ENCODE results near the gene ZNF600. TPM values are rescaled to one million over a fixed set of nuclear protein-coding genes. Genes with fewer than 3 reads are reported as not detected.
A peak's percentile ranks its signal among the peaks of the same experiment; 100 is the strongest.
"Not testable (repeated sequence)": the region's sequence is repeated elsewhere in the genome, so short reads cannot be mapped to it uniquely, and the experiment has no call there.

Gene ZNF600
- polyA plus RNA-seq, 1 of the 3 experiments (the other 2 are of a cell fraction) = 9.9 TPM

DNA sequence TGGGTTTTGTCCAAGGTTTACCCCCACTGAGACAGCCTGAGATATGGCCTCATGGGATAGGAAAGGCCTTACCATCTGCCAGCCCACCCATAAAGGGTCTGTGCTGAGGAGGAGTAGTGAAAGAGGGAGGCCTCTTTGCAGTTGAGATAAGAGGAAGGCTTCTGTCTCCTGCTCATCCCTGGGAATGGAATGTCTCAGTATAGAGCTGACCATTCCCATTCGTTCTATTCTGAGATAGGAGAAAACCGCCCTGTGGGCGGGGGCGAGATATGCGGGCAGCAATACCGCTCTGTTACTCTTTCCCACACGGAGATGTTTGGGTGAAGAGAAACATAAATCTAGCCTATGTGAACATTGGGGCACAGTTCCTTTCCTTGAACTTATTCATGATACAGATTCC is 45.2 kb downstream of the ZNF600 start:
- 64% methylated on average over 6 of the region's 7 CpGs for WGBS (ENCODE audit: low lambda C conversion rate)
- H3K4me2 ChIP-seq; H4K20me1 ChIP-seq (ENCODE audit: insufficient read depth); H3K27ac ChIP-seq (ENCODE audit: low read depth in 2 of 2, low read length in 1 of 2); DNase-seq; H3K9me3 ChIP-seq; POLR2A ChIA-PET; H3K9ac ChIP-seq; H3K4me1 ChIP-seq (ENCODE audit: control insufficient read depth in 1 of 2, insufficient read depth in 2 of 2, low read depth in 1 of 2, low read length in 1 of 2); H3F3A ChIP-seq (replicated peaks; ENCODE audit: insufficient read depth); H3K79me2 ChIP-seq (ENCODE audit: insufficient read depth); H3K4me3 ChIP-seq (ENCODE audit: low read depth in 2 of 2, low read length in 1 of 2); H3K36me3 ChIP-seq (replicated peaks in 1 of 2; ENCODE audit: control insufficient read depth in 1 of 2, insufficient read depth in 2 of 2, low read length in 1 of 2); H3K9me2 ChIP-seq; H3K27me3 ChIP-seq (ENCODE audit: insufficient read depth); H2AFZ ChIP-seq (ENCODE audit: low read depth); CTCF ChIA-PET: not testable (repeated sequence)

GRCh38 chr19:52739576-52739975 is 47.0 kb downstream of the ZNF600 start:
- H3K27me3 ChIP-seq (ENCODE audit: insufficient read depth) = no peaks in the 10 kb centered on the region
- no peak overlapping the region for H3K4me2 ChIP-seq
- ChIA-PET POLR2A (no interaction called here), CTCF (no interaction called here)
- H3K9me3 ChIP-seq = no peaks in the 10 kb centered on the region
- H3K9me2 ChIP-seq = no peaks in the 10 kb centered on the region
- H3K27ac ChIP-seq (ENCODE audit: low read depth in 2 of 2, low read length in 1 of 2) = no peak overlapping the region
- no peaks in the 10 kb centered on the region for H3K36me3 ChIP-seq (replicated peaks in 1 of 2; ENCODE audit: control insufficient read depth in 1 of 2, insufficient read depth in 2 of 2, low read length in 1 of 2)
- H4K20me1 ChIP-seq (ENCODE audit: insufficient read depth) = no peaks in the 10 kb centered on the region
- WGBS (ENCODE audit: low lambda C conversion rate) = 72% methylated on average over 14 of the region's 14 CpGs
- H3K79me2 ChIP-seq (ENCODE audit: insufficient read depth) = peaks cover under 1% of the 10 kb centered on the region; the same call in 1 of the 2 replicates
- H3K9ac ChIP-seq = no peak overlapping the region
- no peak overlapping the region for H2AFZ ChIP-seq (ENCODE audit: low read depth)
- no peak overlapping the region for H3K4me3 ChIP-seq (ENCODE audit: low read depth in 2 of 2, low read length in 1 of 2)
- DNase-seq = no peak
- no peak for TF ChIP-seq POLR2AphosphoS5 (IDR thresholded peaks at IDR 0.05; ENCODE audit: low read depth, low read length)
- no peak for TF ChIP-seq GABPA (IDR thresholded peaks at IDR 0.05; ENCODE audit: low read depth)
- no peaks in the 10 kb centered on the region for H3F3A ChIP-seq (replicated peaks; ENCODE audit: insufficient read depth)
- peaks cover 0 to 3% of the 10 kb centered on the region in 2 experiments; a peak in 1 of 4 replicates for H3K4me1 ChIP-seq (ENCODE audit: control insufficient read depth in 1 of 2, insufficient read depth in 2 of 2, low read depth in 1 of 2, low read length in 1 of 2)

DNA sequence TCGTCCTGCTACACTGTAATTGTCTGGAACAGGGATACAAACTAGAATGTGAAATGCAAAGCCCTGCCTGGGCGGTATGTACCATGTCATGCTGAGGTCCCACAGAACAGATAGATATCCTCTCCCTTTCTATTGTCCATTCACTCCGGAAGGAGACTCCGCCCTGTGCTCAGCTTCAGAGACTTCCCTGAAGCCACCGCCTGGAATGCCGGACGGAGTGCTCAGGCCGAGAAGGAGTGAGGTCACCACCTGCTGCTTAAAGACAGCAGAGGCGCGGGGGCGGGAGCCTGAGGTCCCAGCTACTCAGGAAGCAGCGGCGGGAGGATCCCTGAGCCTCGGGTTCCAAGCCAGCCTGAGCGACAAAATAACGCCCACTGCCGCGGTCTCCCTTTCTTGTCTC is 50.9 kb downstream of the ZNF600 start:
- no peaks in the 10 kb centered on the region for H4K20me1 ChIP-seq (ENCODE audit: insufficient read depth)
- H3F3A ChIP-seq (replicated peaks; ENCODE audit: insufficient read depth) = no peaks in the 10 kb centered on the region
- no peak for TF ChIP-seq JUND (IDR thresholded peaks at IDR 0.05)
- TF ChIP-seq USF1 (IDR thresholded peaks at IDR 0.05; ENCODE audit: borderline replicate concordance, low read depth) = no peak
- TF ChIP-seq SMC3 (IDR thresholded peaks at IDR 0.05; ENCODE audit: low read depth, low read length) = no peak
- TF ChIP-seq EZH2phosphoT487 (IDR thresholded peaks at IDR 0.05; ENCODE audit: borderline replicate concordance, low read depth) = no peak
- peak overlapping the region; percentile 98; the same call in 1 of the 2 replicates for H2AFZ ChIP-seq (ENCODE audit: low read depth)
- no peaks in the 10 kb centered on the region for H3K9me2 ChIP-seq
- no peak overlapping the region; a peak in 2 of 4 replicates for H3K27ac ChIP-seq (ENCODE audit: low read depth in 2 of 2, low read length in 1 of 2)
- no peaks in the 10 kb centered on the region for H3K36me3 ChIP-seq (replicated peaks in 1 of 2; ENCODE audit: control insufficient read depth in 1 of 2, insufficient read depth in 2 of 2, low read length in 1 of 2)
- H3K4me3 ChIP-seq (ENCODE audit: low read depth in 2 of 2, low read length in 1 of 2) = no peak overlapping the region
- no peaks in the 10 kb centered on the region for H3K27me3 ChIP-seq (ENCODE audit: insufficient read depth)
- H3K4me2 ChIP-seq = no peak overlapping the region
- peaks cover 0 to 3% of the 10 kb centered on the region in 2 experiments; a peak in 1 of 4 replicates for H3K4me1 ChIP-seq (ENCODE audit: control insufficient read depth in 1 of 2, insufficient read depth in 2 of 2, low read depth in 1 of 2, low read length in 1 of 2)
- DNase-seq = no peak
- peaks cover 14% of the 10 kb centered on the region; the same call in 1 of the 2 replicates for H3K79me2 ChIP-seq (ENCODE audit: insufficient read depth)
- CTCF ChIA-PET = interaction anchor here (0.9 kb wide), 1 partner anchor 16 kb away, joined by 3 read pairs; no protein-coding TSS in a partner anchor
- H3K9ac ChIP-seq = no peak overlapping the region
- H3K9me3 ChIP-seq = no peaks in the 10 kb centered on the region
- WGBS (ENCODE audit: low lambda C conversion rate) = 90% methylated on average over 18 of the region's 18 CpGs
- POLR2A ChIA-PET = interaction anchor here (0.7 kb wide), 1 partner anchor 227 kb away, joined by 3 read pairs; no protein-coding TSS in a partner anchor

Measured in SK-N-SH (cell line).